ENCODE results near the gene SH3BP1.
"Not testable (repeated sequence)": the region's sequence is repeated elsewhere in the genome, so short reads cannot be mapped to it uniquely, and the experiment has no call there.

The SH3BP1 gene

DNA sequence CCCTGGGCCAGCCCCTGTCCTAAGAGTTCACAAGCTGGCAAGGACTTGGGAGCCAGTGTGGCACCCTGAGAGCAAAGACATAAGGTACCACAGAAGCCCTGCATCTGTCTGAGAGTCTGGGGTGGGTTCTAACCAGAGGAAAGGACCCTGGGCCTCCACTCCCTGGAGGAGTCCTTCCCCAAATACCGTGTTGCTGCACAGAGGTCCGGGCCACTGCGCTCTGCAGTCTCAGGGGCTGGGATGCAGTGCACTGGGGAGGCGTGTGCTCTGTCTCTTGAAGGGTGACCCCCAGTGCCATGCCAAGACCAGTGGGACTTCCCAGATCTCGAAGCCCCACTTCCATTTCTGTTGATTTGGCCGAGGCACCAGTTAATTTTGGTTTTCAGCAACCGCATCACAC lies 4.3 kb upstream of the SH3BP1 start:
- DNase-seq, result no peak

DNA sequence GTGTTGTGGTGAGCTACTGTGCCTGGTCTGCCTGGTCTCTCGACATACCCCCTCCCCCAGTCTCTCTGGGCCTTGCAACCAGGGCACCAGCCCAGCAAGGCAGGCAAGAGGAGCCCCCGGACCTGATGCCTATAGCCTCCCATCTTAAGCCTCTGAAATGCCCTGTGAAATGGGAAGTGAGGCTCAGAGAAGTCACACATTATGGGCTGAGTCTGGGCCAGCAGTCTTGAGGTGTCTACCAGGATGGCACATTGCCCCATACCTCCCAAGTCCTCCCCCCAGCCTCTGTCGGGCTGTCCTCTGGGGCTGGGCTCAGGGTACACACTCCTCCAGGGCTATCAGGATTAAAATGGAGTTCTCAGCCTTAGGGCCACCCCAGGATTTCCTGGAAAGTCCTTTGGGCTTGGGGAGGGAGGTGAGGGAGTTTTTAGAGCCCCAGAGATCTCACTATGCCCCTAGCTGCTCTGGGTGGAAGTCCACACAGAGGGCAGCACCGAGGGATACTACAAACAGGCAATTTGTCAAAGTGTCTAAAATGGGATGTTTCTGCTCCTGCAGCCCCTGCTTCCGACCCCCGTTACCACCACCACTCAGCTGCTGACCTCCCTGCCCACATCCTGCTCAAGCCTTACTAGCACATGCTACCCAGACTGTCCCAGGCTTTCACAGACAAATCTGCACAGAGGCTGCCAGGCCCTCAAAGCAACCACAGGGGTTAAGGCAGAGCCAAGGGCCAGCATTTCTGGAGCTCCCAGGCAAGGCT lies 3.1 kb upstream of the SH3BP1 start:
- peak; percentile 63 for DNase-seq

DNA sequence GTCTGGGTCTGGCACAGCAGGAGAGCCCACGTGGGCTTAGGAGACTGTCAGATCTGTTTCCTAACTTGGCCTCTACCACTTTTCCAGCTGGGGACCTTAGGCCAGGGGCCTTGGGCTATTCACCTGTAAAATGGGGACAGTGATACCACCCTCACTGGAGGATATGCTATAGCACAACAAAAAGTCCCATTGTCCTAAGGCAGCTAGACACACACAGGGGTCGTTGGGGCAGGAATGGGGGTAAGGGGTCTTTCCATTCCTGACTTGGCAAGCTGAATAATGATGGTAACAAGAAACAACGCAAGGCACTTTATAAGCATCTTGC lies 2.6 kb upstream of the SH3BP1 start:
- no peak for DNase-seq

DNA sequence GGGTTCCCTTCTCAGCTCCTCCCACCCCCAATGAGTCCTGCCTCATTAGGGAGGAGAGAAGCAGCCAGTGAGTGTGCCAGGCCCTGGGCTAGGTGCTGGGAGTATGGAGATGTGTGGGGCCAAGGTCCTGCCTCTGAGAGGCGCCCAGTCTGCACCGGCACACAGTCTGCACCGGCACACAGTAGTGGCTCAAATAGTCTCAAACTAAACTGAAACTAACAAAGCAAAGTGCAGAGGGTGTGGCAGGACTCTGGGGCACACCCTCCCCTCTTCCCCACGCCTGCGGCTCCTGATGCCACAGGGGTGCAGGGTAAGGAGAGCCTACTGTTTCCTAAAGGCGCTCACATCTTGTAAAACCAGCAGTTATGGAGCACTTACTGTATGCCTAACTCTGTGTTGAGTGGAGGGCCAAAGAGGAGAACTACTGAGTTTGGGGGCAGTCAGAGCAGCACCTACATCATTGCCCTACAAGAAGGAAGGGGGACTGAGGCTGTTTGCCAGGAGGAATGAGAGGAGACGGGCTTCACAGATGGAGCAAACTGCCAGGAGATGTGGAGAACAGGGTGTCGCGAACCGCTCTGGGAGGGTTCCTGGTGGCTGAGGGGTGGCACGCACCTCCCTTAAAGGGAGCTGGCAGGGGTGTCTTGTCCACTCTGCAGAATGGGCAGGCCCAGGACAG lies 939 bp upstream of the SH3BP1 start:
- peak; percentile 34 for DNase-seq

DNA sequence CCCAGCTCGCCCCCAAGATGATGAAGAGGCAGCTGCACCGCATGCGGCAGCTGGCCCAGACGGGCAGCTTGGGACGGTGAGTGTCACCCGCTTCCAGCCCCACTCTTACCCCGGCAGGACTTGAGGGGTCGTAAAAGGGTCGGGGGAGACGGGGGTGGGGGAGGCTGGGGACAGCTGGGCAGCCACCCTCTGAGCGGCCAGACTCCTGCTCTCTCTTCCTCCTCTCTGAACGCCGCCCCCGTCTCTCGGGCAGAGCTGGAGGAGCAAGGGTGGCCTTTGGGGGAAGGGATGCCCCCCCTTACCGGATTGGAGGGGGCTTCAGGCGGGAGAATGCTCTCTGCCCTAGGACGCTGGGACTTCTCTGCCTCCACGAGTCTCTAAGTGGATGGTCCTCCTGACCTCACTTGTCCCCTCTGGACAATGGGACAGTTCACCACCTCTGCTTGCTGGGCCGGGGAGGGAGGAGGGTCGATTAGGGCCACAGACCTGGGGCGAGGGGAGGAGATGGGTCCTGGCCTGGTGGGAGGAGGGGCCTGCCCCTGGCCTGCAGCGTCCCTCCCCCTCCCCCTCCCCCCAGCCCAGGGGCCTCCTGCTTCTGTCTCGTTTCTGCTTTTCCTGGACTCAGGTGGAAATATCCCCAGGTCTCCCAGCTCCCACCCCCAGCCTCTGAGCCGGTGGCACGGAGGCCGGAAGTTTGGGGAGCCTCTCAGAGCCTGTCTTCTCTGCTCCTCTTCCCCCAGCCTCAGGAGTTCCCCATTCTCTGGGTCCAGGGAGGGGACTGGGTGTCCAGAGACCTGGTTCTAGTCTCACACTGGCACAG lies 512 bp downstream of the SH3BP1 start:
- no peak for DNase-seq

DNA sequence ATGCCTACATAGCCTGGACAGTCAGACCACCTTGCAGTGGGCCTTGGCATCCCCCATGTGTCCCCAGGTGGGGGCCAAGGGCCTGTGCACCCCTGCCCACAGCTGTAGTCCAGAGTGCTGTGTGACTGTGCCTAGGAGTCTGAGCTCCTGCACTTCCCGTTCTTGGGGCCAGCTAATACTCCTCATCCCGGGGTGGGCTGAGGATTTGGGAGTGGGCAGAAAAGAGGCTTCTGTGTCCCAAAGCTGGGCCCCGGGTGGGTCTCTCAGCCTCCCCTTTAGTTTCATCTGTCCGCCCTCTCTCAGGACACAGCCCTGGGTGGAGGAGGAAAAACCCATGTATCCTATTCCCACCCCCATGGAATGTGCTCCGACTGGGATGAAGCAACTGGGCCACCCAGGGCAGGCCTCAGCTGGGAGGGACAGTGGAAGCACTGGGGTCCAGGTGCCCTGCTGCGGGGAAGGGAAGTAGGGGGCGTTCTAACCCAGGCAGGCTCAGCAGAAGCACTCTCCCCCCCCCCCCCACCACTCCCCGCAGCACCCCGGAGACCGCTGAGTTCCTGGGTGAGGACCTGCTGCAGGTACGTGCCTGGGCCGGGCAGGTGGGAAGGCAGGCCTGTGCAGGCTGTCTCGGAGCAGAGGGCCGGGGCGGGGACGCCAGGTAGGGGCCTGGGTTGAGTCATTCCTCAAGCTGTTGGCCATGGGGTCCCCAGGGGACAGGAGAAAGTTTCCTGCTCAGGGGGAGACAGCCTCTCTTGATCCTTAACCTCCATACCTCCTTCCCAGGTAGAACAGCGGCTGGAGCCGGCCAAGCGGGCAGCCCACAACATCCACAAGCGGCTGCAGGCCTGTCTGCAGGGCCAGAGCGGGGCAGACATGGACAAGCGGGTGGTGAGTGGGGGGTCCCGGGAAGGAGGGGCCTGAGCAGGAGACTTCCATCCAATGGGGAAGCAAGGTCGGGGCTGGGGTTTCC lies 1.4 kb downstream of the SH3BP1 start:
- DNase-seq, result no peak

DNA sequence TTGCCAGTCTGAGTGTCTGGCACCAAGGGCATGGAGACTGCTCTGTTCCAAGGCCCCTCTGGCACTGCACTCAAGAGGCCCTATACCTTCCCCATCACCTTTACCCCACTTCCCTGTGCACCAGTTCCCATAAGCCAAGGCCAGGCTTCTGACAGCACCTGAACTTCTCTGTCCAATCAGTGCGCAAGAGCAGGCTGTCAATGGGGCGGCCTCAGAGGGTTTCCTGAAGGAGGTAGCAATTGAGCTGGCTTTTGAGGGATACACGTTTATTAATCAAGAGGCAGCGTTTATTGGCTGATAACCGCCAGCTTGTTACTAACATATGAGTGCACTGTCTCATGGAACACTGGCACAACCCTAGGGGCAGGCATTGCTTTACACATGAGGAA lies 2.1 kb downstream of the SH3BP1 start:
- no peak for DNase-seq

DNA sequence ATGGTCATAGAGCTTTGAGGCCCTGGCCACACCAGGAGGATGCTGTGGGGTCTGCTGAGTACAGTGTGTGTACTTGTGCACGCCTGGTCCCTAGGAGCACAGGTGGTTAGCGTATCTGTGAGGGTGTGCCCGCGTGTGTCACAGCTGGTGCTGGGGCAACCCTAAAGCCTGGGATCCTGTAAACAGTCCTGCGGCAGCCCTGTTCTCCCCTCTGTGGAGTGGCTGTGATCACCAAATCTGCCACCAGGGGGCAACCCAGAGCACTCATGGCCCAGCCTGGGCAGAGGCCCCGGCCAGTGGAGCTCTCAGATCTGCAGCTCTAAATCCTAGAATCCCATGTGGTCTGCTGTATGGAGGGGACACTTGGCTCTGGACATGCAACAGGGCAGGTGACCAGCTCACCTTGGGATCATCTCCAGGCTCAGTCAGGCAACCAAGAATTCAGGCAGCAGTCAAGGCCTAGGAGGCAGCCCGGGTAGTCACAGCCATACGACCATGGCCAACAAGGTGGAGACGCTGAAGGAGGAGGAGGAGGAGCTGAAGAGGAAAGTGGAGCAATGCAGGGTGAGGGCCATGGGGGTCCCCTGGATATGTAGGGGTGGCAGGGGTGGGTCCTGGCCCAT lies 3.9 kb downstream of the SH3BP1 start:
- DNase-seq, result peak; percentile 34

DNA sequence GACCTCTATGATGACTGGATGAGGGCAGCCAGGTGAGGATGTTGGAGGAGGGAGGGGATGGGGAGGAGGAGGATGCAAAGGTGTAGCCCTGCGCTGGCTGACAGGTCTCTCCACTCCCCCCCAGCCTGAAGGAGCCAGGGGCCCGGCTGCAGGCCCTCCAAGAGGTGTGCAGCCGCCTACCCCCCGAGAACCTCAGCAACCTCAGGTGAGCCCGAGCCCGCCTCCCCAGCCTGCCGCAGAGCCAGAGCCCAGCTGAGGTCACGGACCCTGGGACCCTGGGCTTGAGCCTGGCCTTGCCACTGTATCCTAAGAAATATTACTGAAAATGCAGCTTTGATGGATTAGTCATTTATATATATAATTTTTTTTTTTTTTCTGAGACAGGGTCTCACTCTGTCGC lies 7.8 kb downstream of the SH3BP1 start:
- DNase-seq, result no peak

DNA sequence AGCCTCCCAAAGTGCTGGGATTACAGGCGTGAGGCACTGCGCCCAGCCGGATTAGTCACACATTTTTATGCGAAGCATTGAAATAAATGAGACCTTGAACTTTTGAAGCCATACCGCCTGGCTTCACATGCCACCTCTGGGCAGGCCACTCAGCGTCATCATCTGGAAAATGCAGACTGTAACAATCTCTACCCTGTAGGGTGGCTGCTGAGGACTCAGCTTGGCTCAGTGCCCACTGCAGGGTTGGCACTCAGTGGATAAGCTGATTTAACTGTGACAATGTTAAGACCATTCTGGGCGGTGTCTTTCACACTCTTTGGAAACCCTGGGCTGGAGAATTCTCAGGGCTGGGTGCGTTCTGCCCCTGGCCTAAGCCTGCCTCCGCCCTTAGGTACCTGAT lies 8.5 kb downstream of the SH3BP1 start:
- no peak for DNase-seq

DNA sequence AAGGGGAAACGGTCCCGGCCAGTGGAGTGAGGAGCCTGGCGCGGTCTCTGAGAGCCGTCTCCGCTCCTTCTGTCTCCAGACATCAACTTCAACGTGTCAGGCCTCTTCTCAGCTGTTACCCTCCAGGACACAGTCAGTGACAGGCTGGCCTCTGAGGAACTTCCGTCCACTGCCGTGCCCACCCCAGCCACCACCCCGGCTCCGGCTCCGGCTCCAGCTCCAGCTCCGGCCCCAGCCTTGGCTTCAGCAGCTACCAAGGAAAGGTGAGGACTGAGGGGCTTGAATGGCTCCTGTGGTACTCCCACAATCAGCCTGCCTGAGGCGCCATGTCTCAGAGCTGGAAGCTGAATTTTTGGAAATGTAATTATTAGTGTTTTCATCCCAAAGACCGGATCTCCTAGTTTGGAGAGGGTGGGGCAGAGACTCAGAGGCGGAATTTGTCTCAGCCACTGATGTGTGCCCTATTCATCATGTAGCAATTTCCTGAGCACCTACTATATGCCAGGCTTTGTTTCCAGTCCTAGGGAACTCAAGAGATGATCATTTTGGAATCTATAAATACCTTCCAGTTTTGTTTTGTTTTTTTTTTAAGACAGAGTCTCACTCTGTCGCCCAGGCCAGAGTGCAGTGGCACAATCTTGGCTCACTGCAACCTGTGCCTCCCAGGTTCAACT lies 11.1 kb downstream of the SH3BP1 start:
- DNase-seq, result no peak

DNA sequence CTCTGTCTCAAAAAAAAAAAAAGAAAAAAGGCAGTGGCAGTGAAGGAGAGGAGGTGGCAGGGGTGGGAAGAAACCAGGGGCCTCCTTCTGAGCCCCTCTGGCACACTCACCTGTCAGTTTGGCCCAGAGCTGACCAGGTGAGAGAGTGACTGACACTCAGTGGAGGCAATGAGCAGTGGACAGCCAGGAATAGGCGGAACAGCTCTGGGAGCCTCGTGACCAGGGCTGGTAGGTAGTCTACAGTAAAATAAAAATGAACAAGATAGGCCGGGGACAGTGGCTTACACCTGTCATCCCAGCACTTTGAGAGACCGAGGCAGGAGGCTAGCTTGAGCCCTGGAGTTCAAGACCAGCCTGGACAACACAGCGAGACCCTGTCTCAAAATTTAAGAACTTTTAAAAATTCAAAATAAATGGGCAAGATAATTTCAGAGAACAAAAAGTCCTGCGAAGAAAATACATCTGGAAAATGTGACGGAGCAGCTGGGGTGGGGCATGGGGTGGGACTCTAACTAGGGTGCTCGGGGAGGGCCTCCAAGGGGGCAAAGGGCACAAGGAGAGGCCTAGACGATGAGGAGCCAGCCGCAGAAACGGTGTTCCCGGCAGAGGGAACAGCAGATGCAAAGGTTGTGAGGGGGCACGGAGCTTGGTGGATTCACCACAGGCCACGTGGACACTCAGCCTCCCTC lies 15.2 kb downstream of the SH3BP1 start:
- no peak for DNase-seq

DNA sequence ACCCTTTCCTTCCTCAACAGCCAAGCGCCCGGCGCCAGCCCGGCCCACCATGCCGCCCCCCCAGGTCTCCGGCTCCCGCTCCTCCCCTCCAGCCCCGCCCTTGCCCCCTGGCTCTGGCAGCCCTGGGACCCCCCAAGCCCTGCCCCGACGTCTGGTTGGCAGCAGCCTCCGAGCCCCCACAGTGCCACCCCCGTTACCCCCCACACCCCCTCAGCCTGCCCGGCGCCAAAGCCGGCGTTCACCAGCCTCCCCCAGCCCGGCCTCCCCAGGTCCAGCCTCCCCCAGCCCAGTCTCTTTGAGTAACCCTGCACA lies 15.7 kb downstream of the SH3BP1 start:
- no peak for DNase-seq

DNA sequence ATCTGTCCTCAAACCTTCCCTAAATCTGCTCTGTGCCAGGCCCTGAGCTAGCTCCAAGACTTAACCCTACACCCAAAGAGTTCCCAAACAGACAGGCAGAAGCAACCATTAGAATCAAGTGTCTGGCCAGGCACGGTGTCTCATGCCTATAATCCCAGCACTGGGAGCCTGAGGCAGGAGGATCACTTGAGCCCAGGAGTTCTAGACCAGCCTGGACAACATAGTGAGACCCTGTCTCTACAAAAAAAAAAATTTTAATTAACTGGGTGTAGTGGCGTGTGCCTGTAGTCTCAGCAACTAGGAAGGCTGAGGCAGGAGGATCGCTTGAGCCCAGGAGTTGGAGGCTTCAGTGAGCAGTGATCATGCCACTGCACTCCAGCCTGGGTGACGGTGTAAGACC lies 17.1 kb downstream of the SH3BP1 start:
- DNase-seq, result not testable (repeated sequence)

DNA sequence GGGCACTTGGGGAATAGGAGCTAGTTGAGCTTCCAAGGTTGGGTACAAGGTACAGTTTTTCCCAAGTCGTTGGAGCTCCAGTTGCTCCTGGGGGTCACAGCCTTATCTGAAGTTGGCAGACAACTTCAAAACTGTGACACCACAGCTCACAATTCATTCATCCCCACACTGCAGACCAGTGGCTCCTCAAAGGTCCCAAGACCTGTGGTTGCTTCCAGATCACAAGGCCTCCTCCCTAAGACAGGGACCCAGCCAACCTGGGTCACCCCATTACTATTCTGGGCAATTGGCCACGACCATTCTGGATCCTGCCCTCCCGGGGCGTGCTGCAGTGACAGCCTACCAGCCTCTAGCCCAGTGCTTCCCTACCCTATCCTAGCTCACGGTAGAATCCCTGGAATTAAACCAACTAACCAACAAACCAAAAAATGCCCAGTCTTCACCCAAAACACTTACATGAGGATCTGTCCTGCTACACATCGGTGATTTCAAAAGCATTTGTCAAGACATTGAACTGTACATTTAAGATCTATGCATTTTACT lies 18.2 kb downstream of the SH3BP1 start:
- DNase-seq, result no peak

DNA sequence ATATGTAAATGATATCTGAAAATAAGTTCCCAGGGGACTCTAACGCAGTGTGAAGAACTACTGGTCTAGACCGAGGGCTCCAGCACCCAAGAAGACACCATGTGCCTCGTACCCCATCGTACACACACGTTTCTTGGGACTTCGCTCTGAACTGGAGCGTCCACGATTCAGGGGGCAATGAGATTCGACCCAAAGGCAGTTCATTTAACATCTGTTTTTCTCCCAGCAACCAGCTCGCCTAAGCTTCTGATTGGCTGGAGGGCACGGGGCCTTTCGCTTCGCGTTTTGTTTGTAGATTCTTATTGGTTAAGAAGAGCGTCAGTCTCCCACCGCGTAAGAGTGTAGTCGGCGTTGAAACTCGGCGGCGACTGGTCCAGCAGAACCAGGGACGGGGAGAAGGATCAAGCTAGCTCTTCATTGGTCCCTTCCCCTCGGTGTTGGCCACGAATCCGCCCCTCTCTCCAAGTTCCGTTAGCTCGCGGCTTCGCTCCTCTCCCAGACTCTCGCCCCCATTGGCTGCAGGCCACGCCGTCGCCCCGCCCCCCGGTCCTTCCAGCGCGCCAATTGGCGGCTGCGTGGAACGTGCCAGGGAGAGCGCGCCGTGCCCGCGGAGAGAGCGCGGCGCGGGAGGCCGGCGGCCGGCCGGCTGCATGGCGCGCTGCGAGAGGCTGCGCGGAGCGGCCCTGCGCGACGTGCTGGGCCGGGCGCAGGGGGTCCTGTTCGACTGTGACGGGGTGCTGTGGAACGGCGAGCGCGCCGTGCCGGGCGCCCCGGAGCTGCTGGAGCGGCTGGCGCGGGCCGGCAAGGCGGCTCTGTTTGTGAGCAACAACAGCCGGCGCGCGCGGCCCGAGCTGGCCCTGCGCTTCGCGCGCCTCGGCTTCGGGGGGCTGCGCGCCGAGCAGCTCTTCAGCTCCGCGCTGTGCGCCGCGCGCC lies 18.9 kb downstream of the SH3BP1 start, which contains the start of gene PDXP:
TSS of gene PDXP (plus strand) at position 591 of the 933 bp plus-strand sequence. CDS start at position 651, 60 bp downstream.
- DNase-seq, result peak; percentile 97

DNA sequence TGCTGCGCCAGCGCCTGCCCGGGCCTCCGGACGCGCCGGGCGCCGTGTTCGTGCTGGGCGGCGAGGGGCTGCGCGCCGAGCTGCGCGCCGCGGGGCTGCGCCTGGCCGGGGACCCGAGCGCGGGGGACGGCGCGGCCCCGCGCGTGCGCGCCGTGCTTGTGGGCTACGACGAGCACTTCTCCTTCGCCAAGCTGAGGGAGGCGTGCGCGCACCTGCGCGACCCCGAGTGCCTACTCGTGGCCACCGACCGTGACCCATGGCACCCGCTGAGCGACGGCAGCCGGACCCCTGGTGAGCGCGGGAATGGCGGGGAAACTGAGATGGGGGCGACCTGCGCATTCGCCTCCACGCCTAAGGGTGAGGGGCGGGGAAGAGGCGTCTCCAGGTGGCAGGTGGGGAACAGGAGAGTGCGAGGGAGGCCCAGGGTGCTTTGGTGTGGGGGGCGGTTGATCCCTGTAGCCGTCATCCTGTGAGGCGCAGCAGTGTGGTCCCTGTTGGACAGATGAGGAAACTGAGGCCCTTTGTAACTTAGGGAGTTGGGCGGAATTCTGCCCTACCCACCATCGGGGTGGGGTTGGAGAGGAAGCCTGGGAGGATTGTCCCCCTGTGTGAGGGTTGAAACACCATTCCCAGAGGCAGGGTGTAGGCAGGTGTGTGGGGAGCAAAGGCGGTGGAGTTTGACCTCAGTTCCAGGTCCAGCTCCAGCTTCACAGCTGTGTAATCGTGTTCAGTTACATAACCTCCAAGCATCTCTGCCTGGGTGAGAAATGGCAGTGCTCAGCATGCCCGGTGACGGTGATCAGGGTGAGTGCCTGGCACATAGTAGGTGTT lies 19.8 kb downstream of the SH3BP1 start:
- no peak for DNase-seq

DNA sequence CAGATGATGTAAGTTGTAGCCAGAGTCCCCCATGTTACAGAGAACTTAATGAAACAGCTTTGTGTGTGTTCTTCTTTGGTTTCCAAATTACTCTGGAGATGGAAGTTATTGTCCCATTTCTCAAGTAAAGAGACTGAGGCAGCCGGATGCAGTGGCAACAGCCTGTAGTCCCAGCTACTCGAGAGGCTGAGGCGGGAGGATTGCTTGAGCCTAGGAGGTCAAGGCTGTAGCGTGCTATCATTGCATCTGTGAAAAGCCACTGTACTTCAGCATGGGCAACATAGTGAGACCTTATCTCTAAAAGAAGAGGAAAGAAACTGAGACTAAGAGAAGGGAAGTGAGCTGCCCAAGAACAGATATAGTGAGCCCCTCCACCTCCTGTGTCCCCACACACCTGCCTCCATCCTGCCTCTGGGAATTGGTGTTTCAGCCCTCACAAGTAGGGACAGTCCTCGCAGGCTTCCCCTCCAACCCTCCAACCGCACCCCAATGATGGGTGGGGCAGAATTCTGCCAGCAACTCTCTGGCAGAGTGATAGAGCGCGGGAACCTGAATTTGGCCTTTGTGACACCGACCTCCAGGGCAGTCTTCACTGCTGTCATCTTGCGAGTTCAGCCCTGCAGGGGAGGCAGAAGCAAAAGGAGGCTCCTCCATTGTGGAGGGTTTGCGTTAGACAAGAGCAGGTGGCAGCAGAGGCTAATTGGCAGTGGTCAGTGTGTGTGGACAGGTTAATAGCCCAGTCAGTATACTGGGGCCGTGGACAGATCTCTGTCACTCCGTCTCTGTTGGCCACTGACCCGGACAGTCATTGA lies 20.6 kb downstream of the SH3BP1 start:
- DNase-seq, result no peak

Measured in NK-92 treated with Interleukin-12 subunit alpha and Interleukin-12 subunit beta, amount 100 ng/mL, for 24 hours (cell line).